GM23338 (cell line): ENCODE data around the gene UMOD. TPM values are rescaled to one million over a fixed set of nuclear protein-coding genes. Genes with fewer than 3 reads are reported as not detected.

Source experiments
- ATAC-seq: fragments of 200-7000 bp; cut with Tn5 transposase; 3 replicates; pipeline ENCODE4 v1.9.1; 2020
- DNase-seq: peaks from one replicate; pipeline ENCODE4 v3.0.0-alpha.2; 2015; ENCODE audit warnings: low spot score
- H2AFZ ChIP-seq: fragments of 200-600 bp; sonication (generic); 2 replicates; pipeline ENCODE4 v1.8.0; 2016; ENCODE audit warnings: antibody characterized with exemption, mild to moderate bottlenecking, moderate library complexity
- H3F3A ChIP-seq: fragments of 200-600 bp; sonication (generic); replicated peaks from 2 replicates; pipeline ENCODE4 v1.8.0; 2017; ENCODE audit warnings: antibody characterized with exemption, mixed run types, low read depth
- H3K27ac ChIP-seq: fragments of 200-600 bp; sonication (generic); 2 replicates; pipeline ENCODE4 v1.6.1; 2016; ENCODE audit warnings: low read depth
- H3K27me3 ChIP-seq: fragments of 200-600 bp; sonication (generic); 2 replicates; pipeline ENCODE4 v1.8.0; 2016; ENCODE audit warnings: mild to moderate bottlenecking, mixed run types, moderate library complexity; ENCODE audit not compliant: insufficient read depth
- H3K36me3 ChIP-seq: fragments of 200-600 bp; sonication (generic); 2 replicates; pipeline ENCODE4 v1.8.0; 2016; ENCODE audit warnings: mild to moderate bottlenecking; ENCODE audit not compliant: insufficient read depth
- H3K4me1 ChIP-seq: fragments of 200-600 bp; sonication (generic); 2 replicates; pipeline ENCODE4 v1.8.0; 2016; ENCODE audit warnings: mild to moderate bottlenecking, moderate library complexity; ENCODE audit not compliant: insufficient read depth
- H3K4me2 ChIP-seq: fragments of 200-600 bp; sonication (generic); 2 replicates; pipeline ENCODE4 v1.7.1; 2017; ENCODE audit warnings: mixed run types
- H3K4me3 ChIP-seq: fragments of 200-600 bp; sonication (generic); 2 replicates; pipeline ENCODE4 v1.6.1; 2016; ENCODE audit warnings: mixed run types
- H3K79me2 ChIP-seq: fragments of 200-600 bp; sonication (generic); replicated peaks from 2 replicates; pipeline ENCODE4 v1.8.0; 2017; ENCODE audit warnings: mild to moderate bottlenecking; ENCODE audit not compliant: insufficient read depth
- H3K9me2 ChIP-seq: fragments of 200-600 bp; sonication (generic); 2 replicates; pipeline ENCODE4 v1.8.0; 2017; ENCODE audit not compliant: insufficient read depth
- H4K20me1 ChIP-seq: fragments of 200-600 bp; sonication (generic); replicated peaks from 2 replicates; pipeline ENCODE4 v1.8.0; 2017; ENCODE audit warnings: mild to moderate bottlenecking; ENCODE audit not compliant: insufficient read depth
- H3K27ac Mint-ChIP-seq: 2 replicates; pipeline ENCODE4 v1.8.0; 2020; ENCODE audit warnings: inconsistent platforms, mild to moderate bottlenecking, moderate library complexity, mixed read lengths
- H3K27me3 Mint-ChIP-seq: 3 replicates; pipeline ENCODE4 v1.8.0; 2022; ENCODE audit warnings: low read depth, mild to moderate bottlenecking, moderate library complexity, mixed read lengths, inconsistent platforms; ENCODE audit not compliant: insufficient read depth, poor library complexity
- H3K36me3 Mint-ChIP-seq: 3 replicates; pipeline ENCODE4 v1.8.0; 2021; ENCODE audit warnings: low read depth, mild to moderate bottlenecking, inconsistent platforms, moderate library complexity, mixed read lengths
- H3K4me1 Mint-ChIP-seq: 3 replicates; pipeline ENCODE4 v1.8.0; 2020; ENCODE audit warnings: mild to moderate bottlenecking, inconsistent platforms, mixed read lengths
- H3K4me3 Mint-ChIP-seq: 3 replicates; pipeline ENCODE4 v1.8.0; 2021; ENCODE audit warnings: moderate library complexity, mild to moderate bottlenecking, inconsistent platforms, mixed read lengths
- H3K9me3 Mint-ChIP-seq: 3 replicates; pipeline ENCODE4 v1.8.0; 2020; ENCODE audit warnings: moderate library complexity, mild to moderate bottlenecking, inconsistent platforms, mixed read lengths
- ETS1 ChIP-seq: IDR thresholded peaks from 2 replicates; pipeline ENCODE4 v1.6.1; 2016; ENCODE audit warnings: antibody characterized with exemption
- NANOG ChIP-seq: IDR thresholded peaks from 2 replicates; pipeline ENCODE4 v1.6.1; 2016; ENCODE audit warnings: antibody characterized with exemption, borderline replicate concordance
- REST ChIP-seq: IDR thresholded peaks from one replicate; pipeline ENCODE4 v1.6.1; 2018; ENCODE audit warnings: antibody characterized with exemption; ENCODE audit not compliant: unreplicated experiment
- STAT1 ChIP-seq: IDR thresholded peaks from one replicate; pipeline ENCODE4 v1.6.1; 2016; ENCODE audit warnings: antibody characterized with exemption; ENCODE audit not compliant: unreplicated experiment
- ZNF462 ChIP-seq: fragments of 250-450 bp; sonication (Bioruptor Pico); IDR thresholded peaks from 2 replicates; pipeline ENCODE4 v1.5.0; 2020; ENCODE audit warnings: mild to moderate bottlenecking, moderate library complexity
- polyA plus RNA-seq: library from polyadenylated mRNA; unstranded; fragments of >200 nt; fragmentation: Nextera tagmentation; extraction: Ambion mirVana; gene quantifications from 2 replicates; pipeline ENCODE4 v1.2.1, GENCODE V29; 2016
- total RNA-seq: library from RNA; depleted of rRNA; stranded (reverse); fragments of >200 nt; shearing (Covaris generic); gene quantifications from 2 replicates; pipeline ENCODE4 v1.2.3, GENCODE V29; 2014

The UMOD gene
- total and polyA plus RNA-seq, 2 experiments from 2014 or later = not detected

- Histone ChIP-seq H3K27me3 (no peaks in the 10 kb centered on the region), H3K79me2 (no peaks in the 10 kb centered on the region), H3K4me2 (no peak overlapping the region), H3K27ac (no peak overlapping the region), H3F3A (no peaks in the 10 kb centered on the region), H4K20me1 (no peaks in the 10 kb centered on the region), H3K4me3 (no peak overlapping the region), H3K9me2 (peaks cover 4% of the 10 kb centered on the region), H3K4me1 (no peaks in the 10 kb centered on the region), H3K36me3 (no peaks in the 10 kb centered on the region), H2AFZ (peak overlapping the region; percentile 59; the same call in 1 of the 2 replicates)
- Mint-ChIP-seq H3K9me3 (no peaks in the 10 kb centered on the region), H3K36me3 (no peaks in the 10 kb centered on the region), H3K27me3 (no peaks in the 10 kb centered on the region), H3K27ac (no peak overlapping the region), H3K4me1 (0 out of 3 replicates have a peak, but pooled peaks cover 2% of the 10 kb centered on the region), H3K4me3 (no peak overlapping the region)
- ATAC-seq (peak; percentile 83), DNase-seq (peak; percentile 9)
- TF ChIP-seq NANOG = no peak
- TF ChIP-seq ETS1 = no peak
- TF ChIP-seq STAT1 = no peak
- TF ChIP-seq ZNF462 (CRISPR knock-in tag) = no peak
- no peak for TF ChIP-seq REST
Observed at GRCh38 chr16:20323591-20324117, 28.9 kb downstream of the UMOD start.
